Activated T-cell treated with anti-CD3 and anti-CD28 coated beads, Interleukin-2, amount 50 U/mL, for 72 hours (primary cell): ENCODE data around the gene CCNY. TPM values are rescaled to one million over a fixed set of nuclear protein-coding genes. Genes with fewer than 3 reads are reported as not detected.

Experiments used
- ATAC-seq, 2 donors: fragments of 150-1000 bp; cut with Tn5 transposase; replicated peaks in 1 of 2; 2 replicates each; pipeline ENCODE4 v1.10.0; 2021; ENCODE audit warnings: moderate library complexity in 2 of 2, mild to moderate bottlenecking in 1 of 2
- DNase-seq, 2 donors: peaks; one replicate each; pipeline ENCODE4 v3.0.0; 2021 to 2022; ENCODE audit warnings: mixed read lengths in 1 of 2
- H3K27ac Mint-ChIP-seq: one replicate; pipeline ENCODE4 v1.8.0; 2022; ENCODE audit warnings: mild to moderate bottlenecking, moderate library complexity, mixed read lengths
- H3K27me3 Mint-ChIP-seq: one replicate; pipeline ENCODE4 v1.8.0; 2022; ENCODE audit warnings: low read depth, mixed read lengths
- H3K36me3 Mint-ChIP-seq, 2 donors: one replicate each; pipeline ENCODE4 v1.8.0; 2022; ENCODE audit warnings: mixed read lengths in 2 of 2, mild to moderate bottlenecking in 1 of 2; ENCODE audit not compliant: insufficient read depth in 2 of 2
- H3K4me1 Mint-ChIP-seq: one replicate; pipeline ENCODE4 v1.8.0; 2022; ENCODE audit warnings: low read depth, mixed read lengths
- H3K4me3 Mint-ChIP-seq, 2 donors: one replicate each; pipeline ENCODE4 v1.8.0; 2022; ENCODE audit warnings: mild to moderate bottlenecking in 2 of 2, mixed read lengths in 2 of 2, moderate library complexity in 2 of 2
- H3K9me3 Mint-ChIP-seq, 2 donors: one replicate each; pipeline ENCODE4 v1.8.0; 2022; ENCODE audit warnings: mixed read lengths in 2 of 2
- total RNA-seq, 2 donors: library from RNA; stranded (reverse); gene quantifications; one replicate each; pipeline ENCODE4 v1.2.3, GENCODE V29; 2022

CCNY gene
- total RNA-seq, 2 donors from 2014 or later = 54.1 to 78.6 TPM

GRCh38 chr10:35339942-35340341, 3.6 kb downstream of the CCNY start:
- H3K4me1 Mint-ChIP-seq = peaks cover 79% of the 10 kb centered on the region

GRCh38 chr10:35340975-35341374, 4.7 kb downstream of the CCNY start:
- H3K9me3 Mint-ChIP-seq = no peaks in the 10 kb centered on the region
- H3K4me1 Mint-ChIP-seq = peaks cover 78% of the 10 kb centered on the region
- H3K4me3 Mint-ChIP-seq = peak overlapping the region; percentile 57 to 82
- H3K36me3 Mint-ChIP-seq = peaks cover 1 to 8% of the 10 kb centered on the region in 2 donors
- no peak for ATAC-seq
- DNase-seq = peak in 1 of 2 donors; percentile 45
- H3K27ac Mint-ChIP-seq = peak overlapping the region; percentile 62
- H3K27me3 Mint-ChIP-seq = no peaks in the 10 kb centered on the region

More at GRCh38 chr10:35339942-35340341, 3.6 kb downstream of the CCNY start:
- Mint-ChIP-seq H3K36me3 (peaks cover 4 to 11% of the 10 kb centered on the region in 2 donors), H3K4me3 (peak overlapping the region; percentile 72 to 82), H3K27ac (peak overlapping the region; percentile 82), H3K9me3 (no peaks in the 10 kb centered on the region), H3K27me3 (no peaks in the 10 kb centered on the region)
- ATAC-seq = peak; percentile 68 to 69
- DNase-seq = peak; percentile 40 to 43

GRCh38 chr10:35341521-35341920, 5.2 kb downstream of the CCNY start:
- H3K27me3 Mint-ChIP-seq = no peaks in the 10 kb centered on the region
- peak; percentile 61 to 69 for ATAC-seq
- no peaks in the 10 kb centered on the region for H3K9me3 Mint-ChIP-seq
- peaks cover 1 to 8% of the 10 kb centered on the region in 2 donors for H3K36me3 Mint-ChIP-seq
- H3K4me1 Mint-ChIP-seq = peaks cover 78% of the 10 kb centered on the region
- H3K27ac Mint-ChIP-seq = peak overlapping the region; percentile 43
- DNase-seq = peak; percentile 19 to 25
- H3K4me3 Mint-ChIP-seq = peak overlapping the region; percentile 57 to 82

- H3K9me3 Mint-ChIP-seq = no peaks in the 10 kb centered on the region
- H3K4me1 Mint-ChIP-seq = peaks cover 83% of the 10 kb centered on the region
- ATAC-seq (no peak), DNase-seq (no peak)
- peak overlapping the region; percentile 57 to 82 for H3K4me3 Mint-ChIP-seq
- H3K27ac Mint-ChIP-seq = no peak overlapping the region
- H3K36me3 Mint-ChIP-seq = peaks cover 1 to 8% of the 10 kb centered on the region in 2 donors
- no peaks in the 10 kb centered on the region for H3K27me3 Mint-ChIP-seq
These were observed 6.0 kb downstream of the CCNY start for GRCh38 chr10:35342183-35342753.

- H3K27me3 Mint-ChIP-seq = no peaks in the 10 kb centered on the region
- H3K36me3 Mint-ChIP-seq = peaks cover 1 to 5% of the 10 kb centered on the region in 2 donors
- DNase-seq (no peak), ATAC-seq (peak; percentile 17 to 23)
- H3K4me1 Mint-ChIP-seq = peaks cover 85% of the 10 kb centered on the region
- no peaks in the 10 kb centered on the region for H3K9me3 Mint-ChIP-seq
- peak overlapping the region; percentile 10 to 24 for H3K4me3 Mint-ChIP-seq
- H3K27ac Mint-ChIP-seq = no peak overlapping the region
These were observed 7.4 kb downstream of the CCNY start for GRCh38 chr10:35343739-35344138.

- no peaks in the 10 kb centered on the region for H3K27me3 Mint-ChIP-seq
- peaks cover 85% of the 10 kb centered on the region for H3K4me1 Mint-ChIP-seq
- peaks cover 1 to 5% of the 10 kb centered on the region in 2 donors for H3K36me3 Mint-ChIP-seq
- H3K9me3 Mint-ChIP-seq = no peaks in the 10 kb centered on the region
- no peak for ATAC-seq
- no peak for DNase-seq
- H3K27ac Mint-ChIP-seq = no peak overlapping the region
- H3K4me3 Mint-ChIP-seq = no peak overlapping the region
These were observed 9.1 kb downstream of the CCNY start for GRCh38 chr10:35345383-35345742.

GRCh38 chr10:35346248-35346647, 9.9 kb downstream of the CCNY start:
- peaks cover 0 to 1% of the 10 kb centered on the region in 2 donors for H3K36me3 Mint-ChIP-seq
- ATAC-seq = no peak
- H3K9me3 Mint-ChIP-seq = no peaks in the 10 kb centered on the region
- no peak overlapping the region for H3K4me3 Mint-ChIP-seq
- no peak overlapping the region for H3K27ac Mint-ChIP-seq
- no peak for DNase-seq
- H3K27me3 Mint-ChIP-seq = no peaks in the 10 kb centered on the region
- H3K4me1 Mint-ChIP-seq = peaks cover 85% of the 10 kb centered on the region

- ATAC-seq (no peak), DNase-seq (no peak)
- Mint-ChIP-seq H3K36me3 (peaks cover 0 to 1% of the 10 kb centered on the region in 2 donors), H3K4me3 (peak overlapping the region in 1 of 2 donors; percentile 22), H3K4me1 (peaks cover 82% of the 10 kb centered on the region), H3K9me3 (no peaks in the 10 kb centered on the region), H3K27me3 (no peaks in the 10 kb centered on the region), H3K27ac (no peak overlapping the region)
These were observed 10.8 kb downstream of the CCNY start for GRCh38 chr10:35347121-35347562.

GRCh38 chr10:35347899-35348608, 11.7 kb downstream of the CCNY start:
- DNase-seq (no peak), ATAC-seq (no peak)
- no peaks in the 10 kb centered on the region for H3K27me3 Mint-ChIP-seq
- H3K4me3 Mint-ChIP-seq = no peak overlapping the region
- peaks cover 0 to 1% of the 10 kb centered on the region in 2 donors for H3K36me3 Mint-ChIP-seq
- no peaks in the 10 kb centered on the region for H3K9me3 Mint-ChIP-seq
- peaks cover 82% of the 10 kb centered on the region for H3K4me1 Mint-ChIP-seq
- H3K27ac Mint-ChIP-seq = no peak overlapping the region

GRCh38 chr10:35348609-35349388, 12.5 kb downstream of the CCNY start:
- H3K27me3 Mint-ChIP-seq = no peaks in the 10 kb centered on the region
- H3K4me1 Mint-ChIP-seq = peaks cover 82% of the 10 kb centered on the region
- peak overlapping the region; percentile 23 to 45 for H3K4me3 Mint-ChIP-seq
- peaks cover 0 to 1% of the 10 kb centered on the region in 2 donors for H3K36me3 Mint-ChIP-seq
- no peak for DNase-seq
- no peak for ATAC-seq
- H3K27ac Mint-ChIP-seq = no peak overlapping the region
- no peaks in the 10 kb centered on the region for H3K9me3 Mint-ChIP-seq

- no peak overlapping the region for H3K27ac Mint-ChIP-seq
- peak; percentile 84 to 86 for ATAC-seq
- peaks cover 84% of the 10 kb centered on the region for H3K4me1 Mint-ChIP-seq
- no peak for DNase-seq
- no peaks in the 10 kb centered on the region for H3K9me3 Mint-ChIP-seq
- peak overlapping the region in 1 of 2 donors; percentile 23 for H3K4me3 Mint-ChIP-seq
- H3K36me3 Mint-ChIP-seq = peaks cover 0 to 1% of the 10 kb centered on the region in 2 donors
- no peaks in the 10 kb centered on the region for H3K27me3 Mint-ChIP-seq
These were observed 13.1 kb downstream of the CCNY start for GRCh38 chr10:35349389-35349915.

GRCh38 chr10:35351021-35351420, 14.7 kb downstream of the CCNY start:
- peaks cover 90% of the 10 kb centered on the region for H3K4me1 Mint-ChIP-seq
- H3K27me3 Mint-ChIP-seq = no peaks in the 10 kb centered on the region
- no peaks in the 10 kb centered on the region for H3K36me3 Mint-ChIP-seq
- H3K9me3 Mint-ChIP-seq = no peaks in the 10 kb centered on the region
- H3K4me3 Mint-ChIP-seq = peak overlapping the region in 1 of 2 donors; percentile 16
- no peak for DNase-seq
- no peak for ATAC-seq
- H3K27ac Mint-ChIP-seq = no peak overlapping the region

GRCh38 chr10:35352097-35352496, 15.8 kb downstream of the CCNY start:
- H3K27me3 Mint-ChIP-seq = no peaks in the 10 kb centered on the region
- H3K9me3 Mint-ChIP-seq = peaks cover under 1% of the 10 kb centered on the region in 2 donors
- H3K4me1 Mint-ChIP-seq = peaks cover 97% of the 10 kb centered on the region
- peak overlapping the region; percentile 67 for H3K27ac Mint-ChIP-seq
- H3K4me3 Mint-ChIP-seq = peak overlapping the region; percentile 56 to 69
- DNase-seq (no peak), ATAC-seq (no peak)
- H3K36me3 Mint-ChIP-seq = no peaks in the 10 kb centered on the region
